ENCODE data around the gene ADSS1. TPM values are rescaled to one million over a fixed set of nuclear protein-coding genes. Genes with fewer than 3 reads are reported as not detected.
A peak's percentile ranks its signal among the peaks of the same experiment; 100 is the strongest.

The ADSS1 gene
- polyA plus RNA-seq, 2 donors: 5.8 to 10.2 TPM

DNA sequence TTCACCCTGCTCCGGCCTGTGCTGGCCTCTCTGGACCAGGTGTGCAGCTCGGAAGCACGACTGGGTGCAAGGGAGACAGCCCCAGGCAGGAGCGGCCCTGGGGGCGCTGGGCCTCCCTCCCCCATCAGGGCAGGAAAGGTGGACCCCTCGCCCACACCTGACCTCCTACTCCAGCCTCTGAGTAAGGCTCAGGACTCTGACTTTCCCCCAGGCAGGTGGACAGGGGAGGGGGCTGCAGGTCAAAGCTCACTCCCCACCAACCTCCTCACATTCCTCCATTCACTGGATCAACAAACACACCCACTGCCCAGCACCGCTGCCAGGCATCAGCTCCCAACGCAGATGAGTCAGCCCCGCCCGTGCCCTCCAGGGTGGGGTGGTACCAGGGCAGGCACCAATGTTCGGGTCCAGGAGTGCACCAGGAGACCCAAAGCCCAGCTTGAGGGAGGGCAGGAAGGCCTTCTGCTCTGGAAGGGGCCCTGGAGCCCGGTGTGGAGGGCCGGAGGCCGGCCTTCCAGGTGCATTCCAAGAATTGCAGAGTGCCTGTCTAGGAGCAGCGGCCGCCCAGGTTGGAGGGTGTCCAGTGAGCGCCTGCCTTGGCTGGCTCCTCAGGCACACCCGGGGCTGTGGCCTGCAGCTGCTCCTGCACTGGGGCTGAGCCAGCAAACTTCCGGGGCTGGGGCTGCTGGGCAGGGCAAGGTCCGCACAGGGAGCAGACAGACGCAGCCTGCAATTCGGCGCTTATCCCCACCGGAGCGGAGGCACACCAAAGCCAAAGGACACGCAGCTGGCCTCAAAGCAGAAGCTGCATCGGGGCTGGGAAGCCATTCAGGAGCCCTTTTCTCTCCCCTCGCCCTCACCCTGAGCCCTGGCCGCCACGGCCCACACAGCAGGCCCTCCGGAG is 36.2 kb upstream of the ADSS1 start:
- Histone ChIP-seq H3K4me1 (ENCODE audit: control insufficient read depth in 2 of 2, insufficient read depth in 2 of 2, low read length in 1 of 2) (peaks cover 12 to 47% of the 10 kb centered on the region in 2 donors), H3K27ac (ENCODE audit: low read depth in 2 of 2, low read length in 1 of 2) (peak overlapping the region; percentile 66 to 78), H3K27me3 (ENCODE audit: control insufficient read depth in 1 of 2, insufficient read depth in 2 of 2, low read length in 2 of 2) (no peaks in the 10 kb centered on the region), H3K4me3 (ENCODE audit: low read depth in 1 of 2, low read length in 2 of 2) (no peak overlapping the region), H3K9me3 (ENCODE audit: control insufficient read depth in 2 of 2, insufficient read depth in 1 of 2, low read depth in 1 of 2, low read length in 1 of 2) (no peaks in the 10 kb centered on the region), H3K36me3 (ENCODE audit: control insufficient read depth in 2 of 2, insufficient read depth in 2 of 2, low read length in 1 of 2) (peaks cover 0 to 4% of the 10 kb centered on the region in 2 donors)
- 34 to 38% methylated on average over 30 to 31 of the region's 31 CpGs for WGBS, 2 donors

DNA sequence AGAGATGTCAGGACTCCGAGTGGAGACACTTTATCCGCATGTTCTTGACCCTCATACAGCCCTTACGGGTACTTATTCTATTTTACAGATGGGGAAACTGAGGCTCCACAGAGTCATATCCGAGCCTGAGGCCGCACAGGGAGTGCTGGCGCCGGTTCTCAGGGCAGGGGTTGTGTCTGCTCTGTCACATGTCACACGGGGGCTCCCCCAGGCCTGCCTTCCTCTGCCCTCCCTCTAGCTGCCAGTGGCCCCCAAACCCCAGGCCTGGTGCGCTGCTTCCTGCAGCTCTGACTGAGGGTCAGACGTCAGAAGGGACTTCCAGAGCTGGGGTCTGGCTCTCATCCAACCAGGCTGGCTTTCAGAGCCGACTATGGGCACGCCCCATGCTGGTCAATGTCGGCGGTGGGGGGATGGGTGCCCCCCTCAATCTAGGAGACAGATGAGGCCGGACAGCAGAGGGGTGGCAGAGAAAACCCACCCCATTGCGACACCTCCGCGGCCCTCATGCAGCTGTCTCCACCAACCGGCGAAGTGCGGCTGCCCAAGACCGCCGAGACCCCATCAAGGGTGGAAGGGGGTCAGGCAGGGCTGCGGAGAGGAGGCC is 35.4 kb upstream of the ADSS1 start:
- H3K4me1 ChIP-seq (ENCODE audit: control insufficient read depth in 2 of 2, insufficient read depth in 2 of 2, low read length in 1 of 2): peaks cover 12 to 50% of the 10 kb centered on the region in 2 donors
- H3K36me3 ChIP-seq (ENCODE audit: control insufficient read depth in 2 of 2, insufficient read depth in 2 of 2, low read length in 1 of 2): peaks cover 0 to 4% of the 10 kb centered on the region in 2 donors
- H3K4me3 ChIP-seq (ENCODE audit: low read depth in 1 of 2, low read length in 2 of 2): peak overlapping the region; percentile 47 to 71
- peak overlapping the region; percentile 66 to 78 for H3K27ac ChIP-seq (ENCODE audit: low read depth in 2 of 2, low read length in 1 of 2)
- no peaks in the 10 kb centered on the region for H3K27me3 ChIP-seq (ENCODE audit: control insufficient read depth in 1 of 2, insufficient read depth in 2 of 2, low read length in 2 of 2)
- 30 to 35% methylated on average over 24 of the region's 24 CpGs for WGBS, 2 donors
- H3K9me3 ChIP-seq (ENCODE audit: control insufficient read depth in 2 of 2, insufficient read depth in 1 of 2, low read depth in 1 of 2, low read length in 1 of 2): no peaks in the 10 kb centered on the region

DNA sequence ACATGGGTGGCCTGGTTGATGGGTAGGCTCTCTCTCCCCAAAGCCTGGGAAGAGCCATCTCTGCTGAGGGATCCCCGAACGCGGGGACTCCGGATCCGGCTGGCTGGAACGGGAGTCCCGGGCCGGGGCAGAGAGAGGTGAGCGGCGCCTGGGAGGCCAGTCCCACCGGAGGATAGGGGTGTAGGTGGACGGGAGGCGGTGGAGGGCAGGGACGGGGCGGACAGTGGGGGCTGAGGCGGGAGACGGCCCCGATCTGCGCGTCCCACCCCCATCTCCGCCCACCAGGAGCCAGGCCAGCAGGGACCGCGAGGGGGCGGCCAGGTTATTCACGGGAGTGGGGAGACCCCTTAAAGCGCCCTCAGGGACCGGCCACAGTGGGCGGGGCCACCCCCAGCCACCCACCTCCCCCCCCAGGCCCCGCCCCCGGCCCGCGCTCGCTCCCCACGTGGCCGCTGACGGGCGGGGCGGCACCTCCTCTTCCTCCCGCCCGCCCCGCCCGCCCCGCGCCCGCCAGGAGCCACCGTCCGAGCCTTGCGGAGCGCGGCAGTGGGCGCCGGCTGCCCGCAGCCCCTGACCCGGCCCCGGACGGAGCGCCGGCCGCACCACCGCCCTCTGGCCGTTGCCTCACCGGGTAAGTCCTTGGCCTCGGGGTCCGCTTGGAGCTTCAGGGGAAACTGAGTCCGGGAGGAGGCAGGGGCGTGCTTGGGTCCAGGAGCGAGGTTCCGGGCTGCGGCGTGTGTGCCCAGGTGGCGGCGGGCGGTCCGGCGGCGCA is 34.7 kb upstream of the ADSS1 start, which contains the start of gene INF2:
Gene INF2, plus strand, starts transcription at position 510 of the 772 bp plus-strand sequence. CDS start 11,748 bp downstream, outside the sequence.
- H3K27ac ChIP-seq (ENCODE audit: low read depth in 2 of 2, low read length in 1 of 2): peak within 1 kb of the TSS; percentile 66 to 82
- H3K36me3 ChIP-seq (ENCODE audit: control insufficient read depth in 2 of 2, insufficient read depth in 2 of 2, low read length in 1 of 2): peaks cover 0 to 4% of the 10 kb centered on the region in 2 donors
- peak within 1 kb of the TSS; percentile 68 to 71 for H3K4me3 ChIP-seq (ENCODE audit: low read depth in 1 of 2, low read length in 2 of 2)
- H3K9me3 ChIP-seq (ENCODE audit: control insufficient read depth in 2 of 2, insufficient read depth in 1 of 2, low read depth in 1 of 2, low read length in 1 of 2): no peaks in the 10 kb centered on the region
- H3K4me1 ChIP-seq (ENCODE audit: control insufficient read depth in 2 of 2, insufficient read depth in 2 of 2, low read length in 1 of 2): peaks cover 12 to 56% of the 10 kb centered on the region in 2 donors
- no peaks in the 10 kb centered on the region for H3K27me3 ChIP-seq (ENCODE audit: control insufficient read depth in 1 of 2, insufficient read depth in 2 of 2, low read length in 2 of 2)
- WGBS, 2 donors: 1% methylated on average over 44 to 74 of the region's 76 CpGs

- peak overlapping the region; percentile 20 to 82 for H3K27ac ChIP-seq (ENCODE audit: low read depth in 2 of 2, low read length in 1 of 2)
- WGBS, 2 donors: 3% methylated on average over 41 to 50 of the region's 50 CpGs
Measured at GRCh38 chr14:104689881-104690711, 33.9 kb upstream of the ADSS1 start.

DNA sequence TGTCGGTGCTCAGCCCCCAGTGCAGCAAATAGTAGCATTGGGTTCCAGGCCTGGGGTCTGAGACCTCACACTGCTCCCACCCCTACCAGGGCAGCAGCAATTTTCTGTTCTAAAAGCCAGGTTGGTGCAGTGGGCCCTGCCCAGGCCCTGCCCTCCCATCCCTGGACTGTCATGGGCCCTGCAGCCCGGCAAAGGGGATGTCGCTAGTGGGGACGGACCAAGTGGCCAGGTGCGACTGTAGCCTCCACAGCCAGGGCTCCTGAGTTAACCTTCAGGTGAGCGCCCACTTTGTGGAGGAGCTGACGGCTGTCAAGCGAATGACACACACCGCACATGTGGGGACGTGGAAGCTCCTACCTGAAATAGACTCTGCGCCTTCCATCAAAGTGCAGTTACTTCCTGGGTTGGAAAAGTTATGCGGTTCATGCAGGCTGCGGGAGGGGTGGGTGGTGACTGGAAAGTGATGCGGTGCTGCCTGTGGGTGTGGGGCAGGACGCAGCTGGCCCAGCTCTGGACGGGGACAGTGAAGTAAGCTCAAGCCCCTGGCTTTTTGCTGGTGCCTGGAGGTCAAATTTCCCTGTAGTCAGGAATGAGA is 33.1 kb upstream of the ADSS1 start:
- H3K27ac ChIP-seq (ENCODE audit: low read depth in 2 of 2, low read length in 1 of 2): peak overlapping the region in 1 of 2 donors; percentile 13
- H3K4me1 ChIP-seq (ENCODE audit: control insufficient read depth in 2 of 2, insufficient read depth in 2 of 2, low read length in 1 of 2): peaks cover 12 to 68% of the 10 kb centered on the region in 2 donors

More at GRCh38 chr14:104689881-104690711, 33.9 kb upstream of the ADSS1 start:
- H3K27me3 ChIP-seq (ENCODE audit: control insufficient read depth in 1 of 2, insufficient read depth in 2 of 2, low read length in 2 of 2): no peaks in the 10 kb centered on the region
- H3K9me3 ChIP-seq (ENCODE audit: control insufficient read depth in 2 of 2, insufficient read depth in 1 of 2, low read depth in 1 of 2, low read length in 1 of 2): no peaks in the 10 kb centered on the region
- H3K36me3 ChIP-seq (ENCODE audit: control insufficient read depth in 2 of 2, insufficient read depth in 2 of 2, low read length in 1 of 2): peaks cover 0 to 1% of the 10 kb centered on the region in 2 donors
- H3K4me1 ChIP-seq (ENCODE audit: control insufficient read depth in 2 of 2, insufficient read depth in 2 of 2, low read length in 1 of 2): peaks cover 12 to 62% of the 10 kb centered on the region in 2 donors
- H3K4me3 ChIP-seq (ENCODE audit: low read depth in 1 of 2, low read length in 2 of 2): peak overlapping the region; percentile 68 to 71

DNA sequence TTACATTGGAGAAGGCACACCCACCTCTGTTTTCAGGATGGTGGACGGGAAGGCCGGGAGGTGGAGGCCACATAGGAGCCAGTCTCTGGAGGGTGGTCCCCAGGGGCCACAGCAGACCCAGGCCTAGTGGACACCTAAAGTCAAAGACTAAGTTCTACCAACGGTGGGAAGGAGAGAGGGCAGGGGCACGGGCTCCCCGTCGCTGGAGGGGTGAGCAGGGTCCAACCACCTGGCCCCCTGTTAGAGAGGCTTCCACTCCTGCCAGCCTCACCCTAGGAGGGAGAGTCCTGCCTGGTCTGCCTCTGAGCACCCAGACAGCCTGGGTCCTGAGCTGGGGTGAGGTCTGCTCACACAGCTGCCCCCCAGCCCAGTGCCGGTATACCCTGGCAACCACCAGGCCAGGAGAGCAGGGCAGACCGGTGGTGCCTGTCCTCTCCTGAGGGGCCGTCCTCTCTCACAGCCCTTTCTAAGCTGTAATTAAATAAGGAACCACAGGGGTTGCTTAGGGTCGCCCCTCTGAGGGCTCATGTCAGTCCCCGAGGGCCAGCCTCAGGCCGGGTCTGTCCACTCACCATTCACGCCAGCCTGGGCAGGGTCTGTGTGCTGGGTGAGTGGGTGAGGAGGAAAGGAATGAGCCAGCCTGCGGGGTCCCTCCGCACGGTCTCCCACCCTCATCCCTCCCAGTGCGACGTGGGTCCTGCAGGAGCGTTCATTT is 32.3 kb upstream of the ADSS1 start:
- Histone ChIP-seq H3K27ac (ENCODE audit: low read depth in 2 of 2, low read length in 1 of 2) (no peak overlapping the region), H3K4me1 (ENCODE audit: control insufficient read depth in 2 of 2, insufficient read depth in 2 of 2, low read length in 1 of 2) (peaks cover 15 to 66% of the 10 kb centered on the region in 2 donors), H3K4me3 (ENCODE audit: low read depth in 1 of 2, low read length in 2 of 2) (no peak overlapping the region), H3K9me3 (ENCODE audit: control insufficient read depth in 2 of 2, insufficient read depth in 1 of 2, low read depth in 1 of 2, low read length in 1 of 2) (no peaks in the 10 kb centered on the region), H3K36me3 (ENCODE audit: control insufficient read depth in 2 of 2, insufficient read depth in 2 of 2, low read length in 1 of 2) (peaks cover 0 to 7% of the 10 kb centered on the region in 2 donors), H3K27me3 (ENCODE audit: control insufficient read depth in 1 of 2, insufficient read depth in 2 of 2, low read length in 2 of 2) (no peaks in the 10 kb centered on the region)
- 88 to 90% methylated on average over 19 of the region's 19 CpGs for WGBS, 2 donors

More for the DNA sequence above, 33.1 kb upstream of the ADSS1 start:
- peak overlapping the region; percentile 68 to 71 for H3K4me3 ChIP-seq (ENCODE audit: low read depth in 1 of 2, low read length in 2 of 2)
- H3K9me3 ChIP-seq (ENCODE audit: control insufficient read depth in 2 of 2, insufficient read depth in 1 of 2, low read depth in 1 of 2, low read length in 1 of 2): no peaks in the 10 kb centered on the region
- H3K27me3 ChIP-seq (ENCODE audit: control insufficient read depth in 1 of 2, insufficient read depth in 2 of 2, low read length in 2 of 2): no peaks in the 10 kb centered on the region
- peaks cover 0 to 2% of the 10 kb centered on the region in 2 donors for H3K36me3 ChIP-seq (ENCODE audit: control insufficient read depth in 2 of 2, insufficient read depth in 2 of 2, low read length in 1 of 2)
- 64 to 70% methylated on average over 16 of the region's 16 CpGs for WGBS, 2 donors

GRCh38 chr14:104692261-104692938 is 31.6 kb upstream of the ADSS1 start:
- Histone ChIP-seq H3K27me3 (ENCODE audit: control insufficient read depth in 1 of 2, insufficient read depth in 2 of 2, low read length in 2 of 2) (no peaks in the 10 kb centered on the region), H3K9me3 (ENCODE audit: control insufficient read depth in 2 of 2, insufficient read depth in 1 of 2, low read depth in 1 of 2, low read length in 1 of 2) (no peaks in the 10 kb centered on the region), H3K4me3 (ENCODE audit: low read depth in 1 of 2, low read length in 2 of 2) (no peak overlapping the region), H3K4me1 (ENCODE audit: control insufficient read depth in 2 of 2, insufficient read depth in 2 of 2, low read length in 1 of 2) (peaks cover 19 to 66% of the 10 kb centered on the region in 2 donors), H3K36me3 (ENCODE audit: control insufficient read depth in 2 of 2, insufficient read depth in 2 of 2, low read length in 1 of 2) (peaks cover 0 to 9% of the 10 kb centered on the region in 2 donors), H3K27ac (ENCODE audit: low read depth in 2 of 2, low read length in 1 of 2) (no peak overlapping the region)
- WGBS, 2 donors: 84 to 86% methylated on average over 15 of the region's 15 CpGs

- Histone ChIP-seq H3K27ac (ENCODE audit: low read depth in 2 of 2, low read length in 1 of 2) (no peak overlapping the region), H3K4me3 (ENCODE audit: low read depth in 1 of 2, low read length in 2 of 2) (no peak overlapping the region), H3K27me3 (ENCODE audit: control insufficient read depth in 1 of 2, insufficient read depth in 2 of 2, low read length in 2 of 2) (no peaks in the 10 kb centered on the region), H3K9me3 (ENCODE audit: control insufficient read depth in 2 of 2, insufficient read depth in 1 of 2, low read depth in 1 of 2, low read length in 1 of 2) (no peaks in the 10 kb centered on the region), H3K36me3 (ENCODE audit: control insufficient read depth in 2 of 2, insufficient read depth in 2 of 2, low read length in 1 of 2) (peaks cover 0 to 11% of the 10 kb centered on the region in 2 donors), H3K4me1 (ENCODE audit: control insufficient read depth in 2 of 2, insufficient read depth in 2 of 2, low read length in 1 of 2) (peaks cover 21 to 66% of the 10 kb centered on the region in 2 donors)
- WGBS, 2 donors: 80 to 83% methylated on average over 5 of the region's 5 CpGs
Measured at GRCh38 chr14:104692939-104693315, 31.1 kb upstream of the ADSS1 start.

Data from esophagus (tissue), 2 donors.